Stimulated activated CD4-positive, alpha-beta T cell treated with anti-CD3 and anti-CD28 coated beads, Interleukin-12 subunit alpha, Interleukin-12 subunit beta, amount 100 ng/mL, for 48 hours (primary cell): ENCODE results near the gene PAPOLG.
"Not testable (repeated sequence)": the region's sequence is repeated elsewhere in the genome, so short reads cannot be mapped to it uniquely, and the experiment has no call there.

Experiments used
- DNase-seq, 3 donors: peaks; one replicate each; pipeline ENCODE4 v3.0.0-alpha.2; 2020; ENCODE audit warnings: low read depth in 2 of 3, low spot score in 1 of 3

The PAPOLG gene

DNA sequence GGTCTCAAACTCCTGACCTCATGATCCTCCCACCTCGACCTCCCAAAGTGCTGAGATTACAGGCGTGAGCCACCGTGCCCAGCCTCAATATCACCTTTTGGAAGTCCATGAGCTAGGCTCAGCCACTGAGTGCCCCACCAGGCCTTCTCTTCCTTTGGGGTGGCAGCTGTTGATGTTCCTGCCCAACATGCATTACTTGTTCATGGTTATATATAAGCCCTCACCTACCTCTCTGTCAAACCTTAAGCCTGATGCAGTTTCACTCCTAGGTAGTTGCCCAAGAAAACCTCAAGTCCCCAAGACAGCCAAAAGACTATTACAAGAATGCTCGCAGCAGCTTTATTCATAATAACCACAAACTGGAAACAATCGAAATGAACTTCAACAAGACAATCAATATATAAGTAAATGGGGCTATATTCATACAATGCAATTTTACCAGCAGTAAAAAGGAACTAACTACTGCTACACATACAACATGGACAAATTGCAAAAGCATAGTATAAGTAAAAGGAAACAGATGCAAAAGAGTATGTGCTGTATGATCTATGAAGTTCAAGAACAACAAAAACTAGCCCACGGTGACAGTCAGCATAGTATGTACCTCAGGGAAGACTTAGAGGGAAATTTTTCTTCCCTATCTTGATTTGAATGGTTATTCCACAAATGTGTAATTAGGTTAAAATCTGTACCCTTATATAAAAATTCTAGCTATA lies 65.7 kb downstream of the PAPOLG start:
- DNase-seq: no peak

GRCh38 chr2:60822987-60823386 lies 66.9 kb downstream of the PAPOLG start:
- DNase-seq: no peak

DNA sequence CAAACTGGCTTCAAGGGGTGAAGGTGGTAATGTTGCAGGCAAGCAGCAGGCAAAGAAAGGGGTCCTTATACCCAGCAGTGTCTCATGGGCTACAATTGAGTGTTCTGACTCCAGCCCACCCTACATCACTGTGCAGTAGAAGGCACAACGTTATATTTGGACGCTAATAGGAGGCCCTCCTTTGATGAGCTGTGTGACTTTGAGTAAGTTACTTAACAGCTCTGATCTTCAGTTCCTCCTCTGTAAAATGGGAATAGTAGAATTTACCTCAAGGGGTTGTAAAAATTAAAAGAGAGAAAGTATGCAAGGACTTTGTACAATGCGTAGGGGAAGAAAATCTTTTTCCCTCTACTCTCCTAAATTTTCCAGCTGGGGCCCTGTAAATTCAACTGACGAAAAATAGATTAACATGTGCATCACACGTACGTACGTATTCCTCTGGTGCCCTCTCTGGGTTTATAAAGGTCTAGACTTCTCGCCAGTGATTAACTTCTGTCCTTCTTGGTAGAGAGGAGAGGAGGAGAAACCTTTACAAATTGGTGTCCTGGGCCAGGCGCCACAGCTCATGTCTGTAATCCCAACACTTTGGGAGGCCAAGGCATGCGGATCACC lies 67.7 kb downstream of the PAPOLG start:
- DNase-seq: no peak

- DNase-seq: no peak
Observed at GRCh38 chr2:60825666-60826065, 69.6 kb downstream of the PAPOLG start.

DNA sequence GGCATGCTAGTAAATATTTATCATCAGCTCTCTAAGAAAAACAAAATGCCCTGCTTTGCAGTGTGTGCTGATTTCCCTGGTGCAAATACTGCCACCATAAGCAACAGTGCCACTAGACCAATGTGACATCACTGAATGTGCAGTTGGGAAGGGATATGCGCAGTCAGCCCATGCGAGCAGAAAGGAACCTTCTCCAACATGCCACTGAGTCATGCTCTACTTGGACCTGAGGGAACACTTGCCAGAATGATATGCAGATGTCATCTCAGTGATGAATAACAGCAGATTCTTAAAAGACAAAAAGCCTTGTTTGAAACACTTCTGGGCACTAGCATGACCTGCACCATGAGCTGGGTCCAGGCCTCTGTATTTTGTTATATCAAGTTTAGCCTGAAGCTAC lies 70.0 kb downstream of the PAPOLG start:
- no peak for DNase-seq

GRCh38 chr2:60826860-60827259 lies 70.8 kb downstream of the PAPOLG start:
- not testable (repeated sequence) for DNase-seq

DNA sequence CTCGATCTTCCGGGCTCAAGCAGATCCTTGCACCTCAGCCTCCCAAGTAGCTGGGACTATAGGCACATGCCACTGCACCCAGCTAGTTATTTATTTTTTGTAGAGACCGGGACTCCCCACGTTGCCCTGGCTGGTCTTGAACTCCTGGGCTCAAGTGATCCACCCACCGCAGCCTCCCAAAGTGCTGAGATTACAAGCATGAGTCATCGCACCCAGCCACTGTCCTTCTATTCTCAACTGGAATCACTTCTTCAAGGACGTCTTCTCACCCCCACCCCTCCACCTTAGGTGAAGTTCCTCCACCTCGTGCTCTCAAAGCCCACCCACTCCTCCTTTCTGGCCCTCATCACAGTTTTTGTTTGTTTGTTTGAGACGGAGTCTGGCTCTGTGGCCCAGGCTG lies 71.3 kb downstream of the PAPOLG start:
- DNase-seq: no peak

GRCh38 chr2:60830991-60831390 lies 74.9 kb downstream of the PAPOLG start:
- DNase-seq: no peak

DNA sequence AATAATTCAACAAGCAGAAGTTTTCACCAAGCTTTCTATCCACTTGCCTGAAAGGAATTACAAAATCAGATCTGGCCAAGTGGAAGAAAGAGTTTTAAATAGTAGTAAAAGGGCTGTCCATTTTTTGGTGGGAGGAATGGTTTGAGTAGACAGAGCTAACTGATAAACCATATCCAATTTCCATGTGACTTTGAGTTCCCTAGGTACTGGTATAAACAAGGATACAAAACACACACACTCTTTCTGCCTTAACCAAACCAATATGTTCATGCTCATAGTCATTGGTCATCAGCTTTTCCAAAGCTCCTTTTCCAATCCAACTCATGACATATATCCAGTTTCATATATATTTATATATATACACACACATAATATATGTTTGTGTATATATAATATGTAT lies 75.9 kb downstream of the PAPOLG start:
- no peak for DNase-seq

GRCh38 chr2:60832621-60833020 lies 76.6 kb downstream of the PAPOLG start:
- no peak for DNase-seq

DNA sequence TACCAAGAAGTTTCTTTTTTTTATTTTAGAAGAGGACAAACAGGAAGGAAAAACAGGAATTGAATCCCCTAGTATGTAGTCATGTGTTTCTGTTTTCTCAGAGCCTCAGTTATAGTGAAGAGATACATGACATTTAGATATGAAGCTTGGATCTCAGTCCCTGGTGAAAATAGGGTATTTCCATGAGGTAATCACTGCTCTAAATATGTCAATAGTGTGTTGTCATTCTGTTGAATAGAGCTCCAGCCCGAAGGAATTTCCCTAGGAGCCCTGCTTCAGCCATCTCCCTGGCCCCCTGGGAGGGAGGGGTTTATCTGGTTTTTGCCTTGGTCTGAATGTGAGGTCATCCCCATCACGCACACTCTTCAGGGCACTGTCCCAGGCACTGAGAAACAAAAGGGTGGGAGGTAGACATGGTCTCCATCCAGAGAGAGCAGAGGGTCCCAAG lies 78.2 kb downstream of the PAPOLG start:
- DNase-seq: no peak

DNA sequence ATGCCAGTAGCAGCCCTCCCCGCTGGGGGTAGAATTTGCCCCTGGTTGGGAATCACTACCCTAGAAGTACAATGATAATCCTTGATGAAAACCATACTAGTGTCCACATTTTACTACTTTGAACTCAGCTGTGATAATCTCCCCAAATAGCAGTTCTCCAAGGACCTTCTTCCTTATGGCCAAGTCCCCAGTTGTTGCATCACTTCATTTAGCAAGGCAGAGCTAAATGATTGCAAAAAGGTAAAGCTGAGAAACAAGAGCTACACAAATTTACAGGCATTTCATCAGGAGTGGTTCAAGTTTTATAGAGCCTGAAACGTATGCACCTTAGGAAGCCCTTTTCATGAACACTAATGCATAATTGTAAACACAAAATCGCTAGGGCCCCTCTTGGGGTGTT lies 80.4 kb downstream of the PAPOLG start:
- no peak for DNase-seq

DNA sequence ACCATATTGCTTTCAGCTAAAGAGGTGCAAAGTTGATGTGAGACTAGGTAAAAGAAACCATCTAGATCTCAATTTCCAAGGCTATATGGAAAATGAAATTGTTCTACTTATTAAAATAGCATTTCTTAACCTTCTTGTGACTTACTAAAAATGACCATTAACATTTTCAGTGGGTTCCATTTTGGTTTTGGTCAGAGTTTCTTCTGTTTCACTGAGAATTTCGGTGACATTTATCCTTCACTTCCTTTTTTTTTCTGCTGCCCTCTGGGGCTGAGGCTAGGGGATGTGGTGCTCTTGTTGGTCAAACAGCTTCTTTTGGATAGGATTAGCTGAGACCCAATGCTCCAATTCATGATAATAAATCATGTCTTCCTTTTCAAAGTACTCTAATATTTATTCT lies 81.1 kb downstream of the PAPOLG start:
- DNase-seq: no peak

DNA sequence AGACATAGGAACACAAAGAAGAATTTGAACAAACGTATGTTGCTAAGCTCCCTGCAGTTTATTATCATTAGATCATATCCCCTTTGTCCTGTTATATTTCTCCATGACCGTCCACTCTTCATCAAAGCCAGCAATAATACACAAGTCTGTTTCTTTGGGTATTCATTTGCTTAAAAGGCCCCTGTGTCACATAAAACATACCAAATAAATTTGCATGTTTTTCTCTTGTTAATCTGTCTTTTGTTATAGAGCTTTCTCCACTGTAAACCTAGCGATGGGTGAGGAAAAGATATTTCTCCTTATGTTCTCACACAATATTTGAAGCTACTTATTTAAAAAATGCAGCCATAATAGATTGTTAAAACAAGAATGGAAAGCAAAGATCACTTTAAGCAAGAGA lies 82.4 kb downstream of the PAPOLG start:
- DNase-seq: no peak

DNA sequence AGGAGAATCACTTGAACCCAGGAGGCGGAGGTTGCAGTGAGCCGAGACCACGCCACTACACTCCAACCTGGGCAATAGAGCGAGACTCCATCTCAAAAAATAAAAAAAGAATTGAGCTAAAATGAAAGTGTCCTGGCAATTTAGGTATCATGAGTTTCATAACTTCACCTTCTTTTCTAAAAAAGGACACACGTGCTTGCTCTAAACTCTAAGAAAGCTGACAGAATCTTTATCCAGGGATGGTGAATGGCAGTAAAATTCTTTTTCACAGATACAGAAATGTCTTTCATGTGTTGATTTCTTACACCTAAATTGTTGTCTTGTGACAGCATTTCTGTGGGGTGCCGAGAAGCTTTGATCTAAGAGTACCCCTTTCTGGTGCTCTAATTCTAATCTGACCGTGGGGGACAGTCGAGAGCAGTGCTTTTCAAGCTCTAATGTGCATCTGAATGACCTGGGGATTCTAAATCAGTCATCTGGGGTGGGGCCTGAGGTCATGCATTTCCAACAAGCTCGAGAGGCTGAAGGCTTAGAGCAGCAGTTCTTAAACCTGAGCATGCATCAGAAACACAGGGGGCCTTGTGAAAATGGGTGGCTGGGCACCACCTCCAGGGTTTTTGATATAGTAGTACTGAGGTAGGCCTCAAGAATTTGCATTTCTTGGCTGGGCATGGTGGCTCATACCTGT lies 83.2 kb downstream of the PAPOLG start:
- no peak for DNase-seq

DNA sequence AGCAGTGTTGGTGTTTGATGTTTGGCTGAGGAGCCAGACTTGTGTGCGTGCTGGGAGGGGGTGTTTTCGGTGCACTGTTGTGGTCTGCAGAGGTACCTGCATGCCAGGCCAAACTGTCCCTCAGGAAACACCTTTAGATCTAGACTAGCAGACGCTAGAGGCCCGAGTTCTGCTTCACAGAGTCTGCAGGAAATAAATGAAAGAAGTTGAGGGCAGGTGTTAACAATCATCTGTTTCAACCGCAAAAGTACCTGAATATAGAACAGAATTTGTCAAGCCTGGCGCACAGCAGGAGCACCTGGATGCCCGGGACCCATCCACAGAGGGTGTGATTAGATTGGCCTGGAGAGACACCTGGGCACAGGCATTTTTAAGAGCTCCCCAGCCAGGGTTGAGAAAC lies 84.8 kb downstream of the PAPOLG start:
- DNase-seq: no peak

DNA sequence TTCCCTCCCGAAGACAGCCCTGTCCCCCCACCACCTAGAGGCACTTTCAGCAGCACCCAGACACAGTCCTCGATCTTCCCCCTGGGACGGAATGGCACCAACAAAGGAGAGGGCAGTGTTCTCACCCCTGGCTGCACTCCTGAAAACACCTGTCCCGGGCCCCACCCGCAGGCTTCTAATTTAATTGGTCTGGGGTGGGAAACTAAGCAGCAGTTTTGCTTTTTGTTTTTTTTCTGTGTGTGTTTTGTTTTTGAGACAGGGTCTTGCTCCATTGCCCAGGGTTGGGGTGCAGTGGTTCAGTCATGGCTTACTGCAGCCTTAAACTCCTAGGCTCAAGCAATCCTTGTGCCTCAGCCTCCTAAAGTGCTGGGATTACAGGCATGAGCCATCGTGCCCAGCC lies 86.9 kb downstream of the PAPOLG start:
- no peak for DNase-seq

GRCh38 chr2:60844105-60844504 lies 88.0 kb downstream of the PAPOLG start:
- DNase-seq: no peak

DNA sequence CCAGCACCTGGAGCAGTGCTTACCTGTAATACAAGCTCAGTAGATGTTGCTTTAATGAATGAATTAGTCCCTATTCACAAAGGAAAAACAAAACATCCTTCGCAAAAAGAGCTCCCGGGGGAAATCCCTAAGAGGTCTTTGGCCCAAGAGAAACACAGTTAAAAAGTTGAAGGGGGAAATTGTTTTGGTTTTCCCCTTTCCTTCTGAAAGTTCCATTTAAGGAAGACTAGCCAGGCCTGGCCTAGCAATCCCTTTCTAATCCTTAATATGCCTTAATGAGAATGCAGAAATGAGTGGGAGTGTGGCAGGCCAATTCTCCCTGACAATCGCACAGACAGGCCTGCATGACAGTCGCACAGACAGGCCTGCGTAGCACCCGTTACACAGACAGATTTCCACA lies 91.8 kb downstream of the PAPOLG start:
- DNase-seq: no peak
